ENCODE measurements around the gene SLC9A9. TPM values are rescaled to one million over a fixed set of nuclear protein-coding genes. Genes with fewer than 3 reads are reported as not detected.

SLC9A9 gene
- total and polyA plus RNA-seq, 2 of the 8 experiments (the other 6 are each of a cell fraction or from before 2014, with no cell fraction given): 0.48 to 1.1 TPM

DNA sequence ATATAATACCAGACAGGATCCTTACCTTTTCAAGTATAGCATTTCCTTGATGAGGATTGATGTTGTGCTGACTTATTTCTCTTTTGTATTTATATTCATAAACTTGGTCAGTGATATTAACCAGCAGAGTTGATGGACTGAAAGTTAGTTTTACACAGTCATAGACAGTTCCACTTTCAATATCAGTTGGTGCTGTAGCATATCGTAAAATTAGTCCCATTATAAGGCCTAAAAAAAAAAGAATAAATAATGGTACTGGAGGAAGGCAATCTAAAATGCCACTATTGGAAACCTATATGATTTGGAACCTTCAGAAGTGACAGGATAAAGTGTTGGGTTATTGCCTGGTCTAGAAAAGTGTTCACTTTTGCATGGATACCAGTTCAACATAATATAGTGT is 16.3 kb downstream of the SLC9A9 start (continued):
- TF ChIP-seq, protein P1, sequence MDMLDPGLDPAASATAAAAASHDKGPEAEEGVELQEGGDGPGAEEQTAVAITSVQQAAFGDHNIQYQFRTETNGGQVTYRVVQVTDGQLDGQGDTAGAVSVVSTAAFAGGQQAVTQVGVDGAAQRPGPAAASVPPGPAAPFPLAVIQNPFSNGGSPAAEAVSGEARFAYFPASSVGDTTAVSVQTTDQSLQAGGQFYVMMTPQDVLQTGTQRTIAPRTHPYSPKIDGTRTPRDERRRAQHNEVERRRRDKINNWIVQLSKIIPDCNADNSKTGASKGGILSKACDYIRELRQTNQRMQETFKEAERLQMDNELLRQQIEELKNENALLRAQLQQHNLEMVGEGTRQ (IDR thresholded peaks at IDR 0.05; ENCODE audit: low read length): no peak
- TF ChIP-seq CEBPB (IDR thresholded peaks at IDR 0.05; ENCODE audit: low read depth, low read length): no peak
